ENCODE data around the gene PPAT. TPM values are rescaled to one million over a fixed set of nuclear protein-coding genes. Genes with fewer than 3 reads are reported as not detected.
"Not testable (repeated sequence)": the region's sequence is repeated elsewhere in the genome, so short reads cannot be mapped to it uniquely, and the experiment has no call there.

The PPAT gene
- total RNA-seq, 1 experiment from 2014 or later: 97.1 TPM

GRCh38 chr4:56375458-56375857 is 60.0 kb downstream of the PPAT start:
- Histone ChIP-seq H3K27me3 (no peaks in the 10 kb centered on the region), H3K9me3 (replicated peaks) (no peaks in the 10 kb centered on the region), H3K4me1 (peaks cover 9% of the 10 kb centered on the region), H3K4me3 (no peak overlapping the region), H3K36me3 (peaks cover 4% of the 10 kb centered on the region; the same call in 1 of the 2 replicates), H3K27ac (no peak overlapping the region)
- DNase-seq: no peak

GRCh38 chr4:56374956-56375355 is 60.5 kb downstream of the PPAT start:
- no peak overlapping the region for H3K27ac ChIP-seq
- H3K4me1 ChIP-seq: peaks cover 9% of the 10 kb centered on the region
- no peaks in the 10 kb centered on the region for H3K9me3 ChIP-seq (replicated peaks)
- peak; percentile 72 to 86 for DNase-seq
- H3K4me3 ChIP-seq: no peak overlapping the region
- H3K27me3 ChIP-seq: no peaks in the 10 kb centered on the region
- H3K36me3 ChIP-seq: peaks cover 4% of the 10 kb centered on the region; the same call in 1 of the 2 replicates

GRCh38 chr4:56372774-56373173 is 62.6 kb downstream of the PPAT start:
- H3K36me3 ChIP-seq: peaks cover 4% of the 10 kb centered on the region; the same call in 1 of the 2 replicates
- DNase-seq: no peak
- H3K27me3 ChIP-seq: no peaks in the 10 kb centered on the region
- H3K9me3 ChIP-seq (replicated peaks): peaks cover 3% of the 10 kb centered on the region
- H3K4me3 ChIP-seq: no peak overlapping the region
- peaks cover 9% of the 10 kb centered on the region for H3K4me1 ChIP-seq
- H3K27ac ChIP-seq: no peak overlapping the region

- Histone ChIP-seq H3K4me3 (no peak overlapping the region), H3K27me3 (no peaks in the 10 kb centered on the region), H3K9me3 (replicated peaks) (peaks cover 3% of the 10 kb centered on the region), H3K4me1 (peaks cover 9% of the 10 kb centered on the region), H3K27ac (no peak overlapping the region), H3K36me3 (peaks cover 4% of the 10 kb centered on the region; the same call in 1 of the 2 replicates)
- no peak for DNase-seq
Observed at GRCh38 chr4:56371426-56372220, 63.8 kb downstream of the PPAT start.

GRCh38 chr4:56370377-56370776 is 65.0 kb downstream of the PPAT start:
- Histone ChIP-seq H3K27me3 (no peaks in the 10 kb centered on the region), H3K4me1 (peaks cover 9% of the 10 kb centered on the region), H3K4me3 (no peak overlapping the region), H3K36me3 (peaks cover 4% of the 10 kb centered on the region; the same call in 1 of the 2 replicates), H3K27ac (no peak overlapping the region), H3K9me3 (replicated peaks) (peaks cover 6% of the 10 kb centered on the region)
- no peak for DNase-seq

- H3K27me3 ChIP-seq: not testable (repeated sequence)
Observed at GRCh38 chr4:56362981-56363380, 72.4 kb downstream of the PPAT start.

GRCh38 chr4:56360071-56360470 is 75.3 kb downstream of the PPAT start:
- Histone ChIP-seq H3K4me3 (no peak overlapping the region), H3K4me1 (no peaks in the 10 kb centered on the region), H3K27ac (no peak overlapping the region), H3K9me3 (replicated peaks) (no peaks in the 10 kb centered on the region; the same call in 1 of the 2 replicates), H3K27me3 (no peaks in the 10 kb centered on the region), H3K36me3 (no peaks in the 10 kb centered on the region; the same call in none of the 2 replicates)
- DNase-seq: no peak

More at GRCh38 chr4:56362981-56363380, 72.4 kb downstream of the PPAT start:
- not testable (repeated sequence) for H3K4me3 ChIP-seq; H3K36me3 ChIP-seq; DNase-seq; H3K27ac ChIP-seq; H3K4me1 ChIP-seq; H3K9me3 ChIP-seq (replicated peaks)

- Histone ChIP-seq H3K9me3 (replicated peaks) (no peaks in the 10 kb centered on the region; the same call in 1 of the 2 replicates), H3K36me3 (no peaks in the 10 kb centered on the region; the same call in none of the 2 replicates), H3K4me1 (no peaks in the 10 kb centered on the region), H3K27me3 (no peaks in the 10 kb centered on the region), H3K27ac (no peak overlapping the region), H3K4me3 (no peak overlapping the region)
- no peak for DNase-seq
Observed at GRCh38 chr4:56356650-56357049, 78.8 kb downstream of the PPAT start.

GRCh38 chr4:56348576-56348975 is 86.8 kb downstream of the PPAT start:
- Histone ChIP-seq H3K4me3 (no peak overlapping the region), H3K36me3 (no peaks in the 10 kb centered on the region), H3K27me3 (no peaks in the 10 kb centered on the region), H3K9me3 (replicated peaks) (no peaks in the 10 kb centered on the region), H3K4me1 (no peaks in the 10 kb centered on the region), H3K27ac (no peak overlapping the region)
- no peak for DNase-seq

- Histone ChIP-seq H3K4me3 (no peak overlapping the region), H3K4me1 (no peaks in the 10 kb centered on the region), H3K27me3 (no peaks in the 10 kb centered on the region), H3K9me3 (replicated peaks) (no peaks in the 10 kb centered on the region), H3K36me3 (no peaks in the 10 kb centered on the region), H3K27ac (no peak overlapping the region)
- DNase-seq: no peak
Observed at GRCh38 chr4:56345458-56345857, 90.0 kb downstream of the PPAT start.

Other genes with a start within 250 kb of the PPAT start
- 13.2 and 21.0 TPM in 2 replicates for gene AASDH, start 48.1 kb downstream of the PPAT start, total RNA-seq (2014; rRNA removed; shearing (Covaris generic))
- 326 and 334 TPM in 2 replicates for gene PAICS, start 645 bp upstream of the PPAT start, total RNA-seq (2014; rRNA removed; shearing (Covaris generic))
- gene SRP72, start 32.0 kb upstream of the PPAT start, total RNA-seq (2014; rRNA removed; shearing (Covaris generic)): 115 and 133 TPM in 2 replicates
- gene ARL9, start 70.2 kb upstream of the PPAT start, total RNA-seq (2014; rRNA removed; shearing (Covaris generic)): 0.08 and 0.13 TPM in 2 replicates
- gene HOPX, start 245.7 kb upstream of the PPAT start, total RNA-seq (2014; rRNA removed; shearing (Covaris generic)): not detected in 2 replicates

Data from SJCRH30 (cell line).